SU-DHL-6 (cell line): Measurements from ENCODE around the gene TNIK.

ENCODE experiments used
- H2AFZ ChIP-seq: fragments of 200-600 bp; sonication (generic); 2 replicates; pipeline ENCODE4 v1.6.1; 2014; ENCODE audit warnings: low read depth, mild to moderate bottlenecking, moderate library complexity, mixed read lengths, antibody characterized with exemption, low read length; ENCODE audit not compliant: severe bottlenecking
- H3F3A ChIP-seq: fragments of 200-600 bp; shearing (Covaris generic); 2 replicates; pipeline ENCODE4 v1.6.0; 2016; ENCODE audit warnings: antibody characterized with exemption, mild to moderate bottlenecking; ENCODE audit not compliant: insufficient read depth
- H3K27ac ChIP-seq: fragments of 200-600 bp; sonication (generic); 2 replicates; pipeline ENCODE4 v1.5.1; 2016; ENCODE audit warnings: low read depth, mild to moderate bottlenecking, low read length, moderate library complexity, mixed read lengths
- H3K27me3 ChIP-seq: fragments of 200-600 bp; sonication (generic), shearing (Covaris generic); 2 replicates; pipeline ENCODE4 v1.6.0; 2014; ENCODE audit warnings: mild to moderate bottlenecking, low read length
- H3K36me3 ChIP-seq: fragments of 200-600 bp; sonication (generic); 2 replicates; pipeline ENCODE4 v1.6.1; 2014; ENCODE audit warnings: mild to moderate bottlenecking, low read length, mixed read lengths
- H3K4me2 ChIP-seq: fragments of 300-600, 200-600 bp; shearing (Covaris generic), sonication (generic); 2 replicates; pipeline ENCODE4 v1.6.0; 2014; ENCODE audit warnings: low read length, low read depth, mild to moderate bottlenecking; ENCODE audit not compliant: poor library complexity, severe bottlenecking
- H3K4me3 ChIP-seq: fragments of 200-600 bp; sonication (generic); 2 replicates; pipeline ENCODE4 v1.5.1; 2014; ENCODE audit warnings: antibody characterized with exemption, low read length, mild to moderate bottlenecking, mixed read lengths; ENCODE audit not compliant: insufficient read depth, poor library complexity, severe bottlenecking
- H3K79me2 ChIP-seq: fragments of 200-600 bp; sonication (generic); 2 replicates; pipeline ENCODE4 v1.6.1; 2014; ENCODE audit warnings: mild to moderate bottlenecking, low read length, moderate library complexity; ENCODE audit not compliant: insufficient read depth
- H3K9ac ChIP-seq: fragments of 200-600 bp; sonication (generic); 2 replicates; pipeline ENCODE4 v1.7.0; 2014; ENCODE audit warnings: mild to moderate bottlenecking, low read length
- H3K9me2 ChIP-seq: fragments of 200-600 bp; sonication (generic); replicated peaks from 2 replicates; pipeline ENCODE4 v1.6.1; 2014; ENCODE audit warnings: low read length; ENCODE audit not compliant: insufficient read depth
- H3K9me3 ChIP-seq: fragments of 200-600 bp; sonication (generic); 2 replicates; pipeline ENCODE4 v1.6.1; 2014; ENCODE audit warnings: low read length, mixed read lengths; ENCODE audit not compliant: insufficient read depth
- H4K20me1 ChIP-seq: fragments of 200-600 bp; sonication (generic); 2 replicates; pipeline ENCODE4 v1.6.1; 2014; ENCODE audit warnings: low read depth, mild to moderate bottlenecking, antibody characterized with exemption, low read length, moderate library complexity, mixed read lengths
- CTCF ChIP-seq: fragments of 200-600 bp; sonication (generic); IDR thresholded peaks from one replicate; pipeline ENCODE4 v1.5.1; 2017; ENCODE audit warnings: antibody characterized with exemption, mild to moderate bottlenecking, low read length, moderate library complexity; ENCODE audit not compliant: insufficient read depth, poor library complexity, severe bottlenecking
- EZH2phosphoT487 ChIP-seq: fragments of 200-600 bp; sonication (generic), shearing (Covaris generic); conservative IDR thresholded peaks from 2 replicates; pipeline ENCODE4 v1.6.1; 2018; ENCODE audit warnings: mild to moderate bottlenecking, antibody characterized with exemption, low read length, moderate library complexity, mixed read lengths

TNIK gene

GRCh38 chr3:171270541-171270940 is 189.7 kb downstream of the TNIK start:
- H3K27ac ChIP-seq, result no peak overlapping the region
- H3K4me3 ChIP-seq, result no peak overlapping the region
- H3K79me2 ChIP-seq, result no peaks in the 10 kb centered on the region
- no peaks in the 10 kb centered on the region for H4K20me1 ChIP-seq
- H3K9me3 ChIP-seq, result no peaks in the 10 kb centered on the region
- no peaks in the 10 kb centered on the region for H3F3A ChIP-seq
- no peaks in the 10 kb centered on the region for H3K9me2 ChIP-seq
- H3K36me3 ChIP-seq, result no peaks in the 10 kb centered on the region
- no peak overlapping the region for H2AFZ ChIP-seq
- no peak overlapping the region for H3K9ac ChIP-seq
- no peak for TF ChIP-seq CTCF
- no peak for TF ChIP-seq EZH2phosphoT487
- no peak overlapping the region for H3K4me2 ChIP-seq
- H3K27me3 ChIP-seq, result no peaks in the 10 kb centered on the region

GRCh38 chr3:171269542-171269941 is 190.7 kb downstream of the TNIK start:
- H3K4me2 ChIP-seq, result no peak overlapping the region
- TF ChIP-seq EZH2phosphoT487, result no peak
- no peaks in the 10 kb centered on the region for H4K20me1 ChIP-seq
- H3K9me3 ChIP-seq, result no peaks in the 10 kb centered on the region
- no peaks in the 10 kb centered on the region for H3K9me2 ChIP-seq
- H3K4me3 ChIP-seq, result no peak overlapping the region
- H2AFZ ChIP-seq, result no peak overlapping the region
- no peak overlapping the region for H3K27ac ChIP-seq
- H3K9ac ChIP-seq, result no peak overlapping the region
- no peaks in the 10 kb centered on the region for H3K27me3 ChIP-seq
- no peaks in the 10 kb centered on the region for H3K79me2 ChIP-seq
- H3K36me3 ChIP-seq, result no peaks in the 10 kb centered on the region
- no peaks in the 10 kb centered on the region for H3F3A ChIP-seq

GRCh38 chr3:171268677-171269076 is 191.5 kb downstream of the TNIK start:
- H3K4me2 ChIP-seq, result no peak overlapping the region
- TF ChIP-seq EZH2phosphoT487 (no peak), CTCF (no peak)

GRCh38 chr3:171267104-171267503 is 193.1 kb downstream of the TNIK start:
- no peaks in the 10 kb centered on the region for H3F3A ChIP-seq
- no peaks in the 10 kb centered on the region for H3K9me2 ChIP-seq
- no peaks in the 10 kb centered on the region for H3K27me3 ChIP-seq
- H3K4me3 ChIP-seq, result no peak overlapping the region
- no peak overlapping the region for H3K4me2 ChIP-seq
- H2AFZ ChIP-seq, result no peak overlapping the region
- no peaks in the 10 kb centered on the region for H3K79me2 ChIP-seq
- TF ChIP-seq CTCF (no peak), EZH2phosphoT487 (no peak)
- no peaks in the 10 kb centered on the region for H3K36me3 ChIP-seq
- H3K9ac ChIP-seq, result no peak overlapping the region
- H3K9me3 ChIP-seq, result no peaks in the 10 kb centered on the region
- H3K27ac ChIP-seq, result no peak overlapping the region
- no peaks in the 10 kb centered on the region for H4K20me1 ChIP-seq

More at GRCh38 chr3:171268677-171269076, 191.5 kb downstream of the TNIK start:
- no peaks in the 10 kb centered on the region for H3K9me3 ChIP-seq
- no peaks in the 10 kb centered on the region for H3F3A ChIP-seq
- no peaks in the 10 kb centered on the region for H3K79me2 ChIP-seq
- no peaks in the 10 kb centered on the region for H4K20me1 ChIP-seq
- H3K4me3 ChIP-seq, result no peak overlapping the region
- no peak overlapping the region for H3K27ac ChIP-seq
- no peaks in the 10 kb centered on the region for H3K36me3 ChIP-seq
- no peaks in the 10 kb centered on the region for H3K9me2 ChIP-seq
- no peak overlapping the region for H2AFZ ChIP-seq
- H3K9ac ChIP-seq, result no peak overlapping the region
- H3K27me3 ChIP-seq, result no peaks in the 10 kb centered on the region
